Chondrocyte (in vitro differentiated cells): ENCODE results near the gene COL2A1. TPM values are rescaled to one million over a fixed set of nuclear protein-coding genes. Genes with fewer than 3 reads are reported as not detected.

Experiments
- DNase-seq: peaks from one replicate; pipeline ENCODE4 v3.0.0; 2021; ENCODE audit warnings: mixed read lengths, low spot score
- H3K27ac Mint-ChIP-seq: one replicate; pipeline ENCODE4 v1.8.0; 2021; ENCODE audit warnings: mild to moderate bottlenecking, moderate library complexity, mixed read lengths; ENCODE audit not compliant: unreplicated experiment
- H3K27me3 Mint-ChIP-seq: 2 replicates; pipeline ENCODE4 v1.8.0; 2021; ENCODE audit warnings: low read depth, mixed read lengths
- H3K36me3 Mint-ChIP-seq: 2 replicates; pipeline ENCODE4 v1.8.0; 2021; ENCODE audit warnings: low read depth, mixed read lengths
- H3K4me1 Mint-ChIP-seq: 2 replicates; pipeline ENCODE4 v1.8.0; 2021; ENCODE audit warnings: low read depth, mild to moderate bottlenecking, mixed read lengths
- H3K4me3 Mint-ChIP-seq: one replicate; pipeline ENCODE4 v1.8.0; 2021; ENCODE audit warnings: mild to moderate bottlenecking, moderate library complexity, mixed read lengths; ENCODE audit not compliant: unreplicated experiment
- H3K9me3 Mint-ChIP-seq: 2 replicates; pipeline ENCODE4 v1.8.0; 2021; ENCODE audit warnings: low read depth, mixed read lengths
- total RNA-seq: library from RNA; stranded (reverse); gene quantifications from 3 replicates; pipeline ENCODE4 v1.2.1, GENCODE V29; 2021
- TF ChIP-seq, protein P1 (sequence below): fragments of 200-600 bp; sonication (generic); IDR thresholded peaks from 2 replicates; pipeline ENCODE4 v1.5.0; 2021; ENCODE audit warnings: antibody characterized with exemption, mild to moderate bottlenecking, moderate library complexity

Gene COL2A1
- total RNA-seq, 1 donor from 2014 or later = 35.6 TPM

DNA sequence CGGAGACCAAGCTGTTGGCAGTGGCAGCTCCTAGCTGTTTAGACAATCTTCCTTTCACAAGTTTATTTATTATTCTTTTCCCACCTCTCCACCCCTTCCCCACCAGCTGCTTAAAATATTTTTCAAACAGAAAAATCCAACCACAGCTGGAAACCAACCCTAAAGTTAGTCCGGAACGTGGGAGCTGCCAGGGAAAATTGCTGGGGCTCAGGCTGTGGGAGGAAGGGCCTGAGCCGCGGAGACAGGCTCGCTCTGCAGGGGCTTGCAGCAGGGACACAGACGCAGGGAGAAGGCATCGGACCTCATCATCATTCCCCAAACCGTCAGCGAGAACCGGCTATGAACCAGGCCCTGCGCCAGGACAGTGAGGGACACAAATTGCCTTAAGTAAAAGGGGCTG is 56.9 kb downstream of the COL2A1 start:
- H3K9me3 Mint-ChIP-seq = no peaks in the 10 kb centered on the region
- no peak for DNase-seq
- no peaks in the 10 kb centered on the region for H3K27me3 Mint-ChIP-seq
- H3K4me1 Mint-ChIP-seq = peaks cover 30% of the 10 kb centered on the region
- H3K27ac Mint-ChIP-seq = peak overlapping the region; percentile 90
- H3K4me3 Mint-ChIP-seq = no peak overlapping the region
- no peaks in the 10 kb centered on the region for H3K36me3 Mint-ChIP-seq
- TF ChIP-seq, protein P1, sequence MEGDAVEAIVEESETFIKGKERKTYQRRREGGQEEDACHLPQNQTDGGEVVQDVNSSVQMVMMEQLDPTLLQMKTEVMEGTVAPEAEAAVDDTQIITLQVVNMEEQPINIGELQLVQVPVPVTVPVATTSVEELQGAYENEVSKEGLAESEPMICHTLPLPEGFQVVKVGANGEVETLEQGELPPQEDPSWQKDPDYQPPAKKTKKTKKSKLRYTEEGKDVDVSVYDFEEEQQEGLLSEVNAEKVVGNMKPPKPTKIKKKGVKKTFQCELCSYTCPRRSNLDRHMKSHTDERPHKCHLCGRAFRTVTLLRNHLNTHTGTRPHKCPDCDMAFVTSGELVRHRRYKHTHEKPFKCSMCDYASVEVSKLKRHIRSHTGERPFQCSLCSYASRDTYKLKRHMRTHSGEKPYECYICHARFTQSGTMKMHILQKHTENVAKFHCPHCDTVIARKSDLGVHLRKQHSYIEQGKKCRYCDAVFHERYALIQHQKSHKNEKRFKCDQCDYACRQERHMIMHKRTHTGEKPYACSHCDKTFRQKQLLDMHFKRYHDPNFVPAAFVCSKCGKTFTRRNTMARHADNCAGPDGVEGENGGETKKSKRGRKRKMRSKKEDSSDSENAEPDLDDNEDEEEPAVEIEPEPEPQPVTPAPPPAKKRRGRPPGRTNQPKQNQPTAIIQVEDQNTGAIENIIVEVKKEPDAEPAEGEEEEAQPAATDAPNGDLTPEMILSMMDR = no peak

DNA sequence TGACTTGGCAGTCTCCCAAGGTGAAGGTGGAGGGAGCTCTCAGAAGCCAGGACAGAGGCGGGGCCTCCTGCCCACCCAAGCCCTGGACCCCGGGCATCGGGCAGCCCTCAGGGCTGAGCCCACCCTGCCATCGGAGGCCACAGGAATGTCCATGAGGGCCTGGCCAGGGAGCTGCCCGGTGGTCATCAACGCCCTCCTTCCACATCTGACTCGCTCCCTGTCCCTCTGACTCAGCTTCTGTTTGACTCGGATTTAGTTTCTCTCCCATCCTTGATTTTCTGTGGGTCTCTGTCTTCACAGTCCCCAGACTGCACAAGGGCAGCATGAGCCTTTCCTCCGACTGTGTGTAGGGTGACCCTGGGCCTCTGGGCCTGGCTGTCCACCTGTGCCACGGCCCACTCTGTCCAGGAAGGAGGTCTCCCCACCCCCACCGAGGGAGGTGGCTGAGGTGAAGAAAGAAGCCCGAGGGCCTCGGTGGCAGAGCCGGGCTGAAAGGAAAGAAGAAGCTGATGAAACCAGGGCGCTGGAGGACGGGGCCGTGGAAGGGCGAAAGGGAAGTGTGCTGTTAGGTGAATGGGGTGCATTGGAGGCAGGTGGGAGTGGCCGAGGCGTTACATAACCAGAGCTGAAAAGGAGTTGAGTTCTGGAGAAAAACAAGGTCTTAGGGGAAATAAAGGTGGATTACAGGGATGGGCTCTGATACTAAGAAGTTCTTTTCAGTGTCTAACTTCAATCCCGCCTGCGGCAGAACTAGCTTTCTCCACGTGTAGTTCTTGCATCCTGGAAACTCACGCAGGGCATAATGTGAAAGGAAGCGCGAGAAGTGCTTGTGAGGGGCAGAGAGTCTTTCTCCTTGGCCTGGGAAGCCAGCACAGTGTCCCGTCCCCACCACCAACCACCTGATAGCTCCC is 57.6 kb downstream of the COL2A1 start:
- Mint-ChIP-seq H3K27ac (peak overlapping the region; percentile 90), H3K4me1 (peaks cover 30% of the 10 kb centered on the region), H3K27me3 (no peaks in the 10 kb centered on the region), H3K4me3 (peak overlapping the region; percentile 47), H3K36me3 (no peaks in the 10 kb centered on the region), H3K9me3 (no peaks in the 10 kb centered on the region)
- DNase-seq = no peak
- TF ChIP-seq, protein P1 = no peak

DNA sequence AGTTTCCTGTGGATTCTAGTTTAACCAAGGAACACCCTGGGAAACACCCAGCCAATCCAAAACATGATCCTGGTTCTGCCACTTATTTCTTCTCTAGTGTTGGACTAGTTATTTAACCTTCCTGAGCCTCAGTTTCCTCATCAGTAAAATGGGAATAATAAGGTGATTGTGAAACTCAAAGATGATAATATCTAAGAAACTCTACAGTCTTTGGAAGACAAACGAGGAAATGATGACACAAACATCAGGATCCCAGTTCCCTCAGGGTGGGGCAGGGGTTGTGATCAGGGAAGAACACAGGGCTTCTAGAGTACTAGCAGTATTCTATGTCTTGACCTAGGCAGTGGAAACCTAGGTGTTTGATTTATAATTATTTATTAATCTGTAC is 58.9 kb downstream of the COL2A1 start:
- Mint-ChIP-seq H3K4me3 (no peak overlapping the region), H3K27me3 (no peaks in the 10 kb centered on the region), H3K27ac (no peak overlapping the region), H3K9me3 (no peaks in the 10 kb centered on the region), H3K4me1 (peaks cover 30% of the 10 kb centered on the region), H3K36me3 (no peaks in the 10 kb centered on the region)
- TF ChIP-seq, protein P1 = no peak
- DNase-seq = no peak

DNA sequence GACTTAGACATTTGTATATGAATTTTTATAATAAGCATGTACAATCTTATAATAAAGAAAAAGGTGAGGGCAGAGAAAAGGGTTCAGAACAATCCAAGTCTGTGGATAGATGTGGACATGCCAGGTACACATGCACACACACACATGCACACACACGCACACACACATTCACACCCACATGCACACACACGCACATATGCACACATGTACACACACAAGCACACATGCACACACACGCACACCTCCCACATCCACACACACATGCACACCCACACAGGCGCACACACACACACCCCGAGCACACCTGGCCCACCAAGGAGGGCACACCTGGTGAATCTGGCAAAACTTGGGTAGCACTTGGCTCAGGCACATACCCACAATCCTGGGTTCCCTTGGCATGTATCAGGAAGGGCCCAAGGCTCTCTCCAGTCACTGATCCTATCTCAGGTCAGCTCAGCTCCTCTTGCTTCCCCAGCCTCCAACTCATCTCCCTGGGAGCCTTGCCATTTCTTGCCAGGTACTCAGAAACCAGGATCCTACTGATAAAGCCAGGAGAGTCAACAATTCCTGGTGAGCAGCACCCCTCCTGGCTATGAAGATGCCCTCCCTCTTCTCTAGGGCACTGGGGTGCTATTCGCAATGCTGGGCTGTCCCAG is 59.5 kb downstream of the COL2A1 start:
- DNase-seq = no peak
- Mint-ChIP-seq H3K36me3 (no peaks in the 10 kb centered on the region), H3K27ac (no peak overlapping the region), H3K4me3 (no peak overlapping the region), H3K27me3 (no peaks in the 10 kb centered on the region), H3K9me3 (no peaks in the 10 kb centered on the region), H3K4me1 (peaks cover 30% of the 10 kb centered on the region)
- TF ChIP-seq, protein P1 = no peak

DNA sequence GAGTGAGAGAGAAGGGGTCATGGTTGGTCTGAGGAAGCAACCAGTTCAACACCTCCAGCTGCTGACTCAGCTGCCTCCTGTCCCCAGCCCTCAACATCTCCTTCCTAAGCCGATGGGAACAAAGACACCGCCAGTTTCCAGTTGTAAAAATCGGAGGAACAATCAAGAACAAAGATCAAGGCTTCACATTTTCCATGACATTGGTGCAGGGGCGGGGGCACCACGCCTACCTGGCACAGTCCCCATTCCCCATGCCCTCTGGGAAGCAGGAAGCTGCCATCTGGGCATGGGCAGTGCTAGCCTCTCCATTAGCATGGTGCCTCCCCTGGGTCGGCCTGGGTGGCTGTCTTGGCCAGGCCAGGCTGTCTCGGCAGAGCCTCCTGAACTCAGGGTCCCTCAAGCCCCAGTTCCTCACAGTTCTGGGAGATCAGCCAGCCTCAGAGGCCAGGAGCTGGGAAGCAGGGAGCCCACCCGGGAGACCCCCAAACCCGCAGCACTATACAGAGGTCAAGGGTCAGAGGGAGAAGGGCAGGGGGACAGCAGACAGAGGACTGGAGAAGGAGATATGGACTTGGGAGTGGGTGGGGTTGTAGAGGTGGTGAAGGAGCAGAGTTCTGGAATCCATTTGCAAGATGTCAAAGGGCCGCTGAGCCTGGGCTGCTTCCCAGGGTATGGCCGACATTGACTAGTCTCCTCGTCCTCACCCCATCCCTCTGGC is 60.5 kb downstream of the COL2A1 start:
- Mint-ChIP-seq H3K27me3 (no peaks in the 10 kb centered on the region), H3K36me3 (no peaks in the 10 kb centered on the region), H3K9me3 (no peaks in the 10 kb centered on the region), H3K4me3 (no peak overlapping the region), H3K27ac (no peak overlapping the region), H3K4me1 (peaks cover 23% of the 10 kb centered on the region)
- TF ChIP-seq, protein P1 = no peak
- no peak for DNase-seq
